HepG2 (cell line): ENCODE measurements around the gene ME3. TPM values are rescaled to one million over a fixed set of nuclear protein-coding genes. Genes with fewer than 3 reads are reported as not detected.

Experiments
- ATAC-seq: fragments of 200-7000 bp; cut with Tn5 transposase; 3 replicates; pipeline ENCODE4 v1.9.1; 2020; ENCODE audit warnings: mild to moderate bottlenecking, moderate library complexity
- BruUV-seq: library from RNA; stranded (reverse); fragments of 400-500 nt; replicated peaks from 2 replicates; lab custom pipeline; 2021; lab: Mats Ljungman, UMichigan
- CTCF ChIA-PET: fragments of 300-600 bp; formaldehyde crosslinking; extraction: SDS; loops from one replicate; lab custom pipeline; 2021; ENCODE audit warnings: low total read pairs, inconsistent platforms, low intra/inter-chr PET ratio; lab: Yijun Ruan, JAX
- POLR2A ChIA-PET: fragments of 350-600 bp; sonication (Branson Sonifier 250); formaldehyde crosslinking; loops from one replicate; lab custom pipeline; 2020; ENCODE audit warnings: antibody characterized with exemption, inconsistent platforms; lab: Yijun Ruan, JAX
- DNase-seq: peaks from one replicate; pipeline ENCODE4 v3.0.0-alpha.2; 2015; ENCODE audit warnings: low spot score
- FAIRE-seq: peaks from 3 replicates; lab custom pipeline; 2011; peaks lifted over from hg19 to GRCh38; lab: Jason Lieb, UNC
- H2AFZ ChIP-seq: one replicate; pipeline ENCODE4 v1.6.1; 2011; ENCODE audit warnings: low read length, inconsistent platforms
- H3K27ac ChIP-seq: fragments of 300-600 bp; 3 replicates; pipeline ENCODE4 v1.8.0; 2011; ENCODE audit warnings: mixed run types, mild to moderate bottlenecking, mixed read lengths, low read length, inconsistent platforms; ENCODE audit not compliant: insufficient read depth; ENCODE audit errors: extremely low read length
- H3K27me3 ChIP-seq, 2 experiments: fragments of 200-600 bp in 1 of 2; 2 replicates in 1 of 2; 3 replicates in 1 of 2; pipeline versions ENCODE4 v1.6.0 to v1.8.0; 2011; ENCODE audit warnings: low read length in 2 of 2, mild to moderate bottlenecking in 2 of 2, moderate library complexity in 2 of 2, inconsistent platforms in 1 of 2; ENCODE audit not compliant: insufficient read depth in 2 of 2, control insufficient read depth in 1 of 2
- H3K36me3 ChIP-seq, 2 experiments: fragments of 200-600 bp in 1 of 2; replicated peaks in 1 of 2; 2 replicates in 1 of 2; 3 replicates in 1 of 2; pipeline versions ENCODE4 v1.5.1 to v1.8.0; 2011; ENCODE audit warnings: low read length in 2 of 2, inconsistent platforms in 1 of 2; ENCODE audit not compliant: insufficient read depth in 2 of 2, control insufficient read depth in 1 of 2
- H3K4me1 ChIP-seq: 2 replicates; pipeline ENCODE4 v1.5.1; 2012; ENCODE audit warnings: low read length, inconsistent platforms; ENCODE audit not compliant: insufficient read depth
- H3K4me2 ChIP-seq: 2 replicates; pipeline ENCODE4 v1.6.0; 2011; ENCODE audit warnings: low read depth, low read length, inconsistent platforms
- H3K4me3 ChIP-seq, 3 experiments: fragments of 200-600 bp in 1 of 3; sonication (generic), shearing (Covaris generic) in 1 of 3; replicated peaks in 1 of 3; 2 replicates each; pipeline ENCODE4 v1.5.1; 2011 to 2016; ENCODE audit warnings: low read length in 3 of 3, inconsistent platforms in 2 of 3, low read depth in 2 of 3, mild to moderate bottlenecking in 2 of 3, control low read depth in 1 of 3, mixed read lengths in 1 of 3; ENCODE audit not compliant: insufficient read depth in 1 of 3
- H3K79me2 ChIP-seq: one replicate; pipeline ENCODE4 v1.6.1; 2011; ENCODE audit warnings: low read length, inconsistent platforms; ENCODE audit not compliant: insufficient read depth
- H3K9ac ChIP-seq: 2 replicates; pipeline ENCODE4 v1.6.0; 2011; ENCODE audit warnings: mild to moderate bottlenecking, low read depth, low read length, inconsistent platforms; ENCODE audit not compliant: insufficient read depth
- H3K9me3 ChIP-seq: 2 replicates; pipeline ENCODE4 v1.5.1; 2012; ENCODE audit warnings: mild to moderate bottlenecking, low read length
- H4K20me1 ChIP-seq: 2 replicates; pipeline ENCODE4 v1.6.0; 2011; ENCODE audit warnings: inconsistent platforms, mild to moderate bottlenecking, low read length, moderate library complexity; ENCODE audit not compliant: insufficient read depth
- BCL6 ChIP-seq: IDR thresholded peaks from 2 replicates; pipeline ENCODE4 v1.6.1; 2016; ENCODE audit warnings: missing genetic modification reagents, missing compliant biosample characterization
- BRCA1 ChIP-seq: sonication (generic); formaldehyde crosslinking; IDR thresholded peaks from 2 replicates; pipeline ENCODE4 v1.4.0; 2020; ENCODE audit warnings: missing genetic modification reagents
- FOXO4 ChIP-seq: sonication (generic); formaldehyde crosslinking; conservative IDR thresholded peaks from 2 replicates; pipeline ENCODE4 v1.8.1; 2023; ENCODE audit warnings: missing genetic modification reagents
- GFI1 ChIP-seq: sonication (generic); formaldehyde crosslinking; IDR thresholded peaks from 2 replicates; pipeline ENCODE4 v1.5.0; 2020; ENCODE audit warnings: missing genetic modification reagents, mild to moderate bottlenecking, borderline replicate concordance
- GPN1 ChIP-seq: sonication (generic); formaldehyde crosslinking; IDR thresholded peaks from 2 replicates; pipeline ENCODE4 v1.5.1; 2020; ENCODE audit warnings: missing genetic modification reagents, borderline replicate concordance
- HMG20A ChIP-seq: IDR thresholded peaks from 2 replicates; pipeline ENCODE4 v1.6.1; 2016; ENCODE audit warnings: borderline replicate concordance
- MLLT10 ChIP-seq: sonication (generic); formaldehyde crosslinking; IDR thresholded peaks from 2 replicates; pipeline ENCODE4 v1.4.0; 2020; ENCODE audit warnings: missing genetic modification reagents
- PHF20 ChIP-seq: sonication (generic); formaldehyde crosslinking; IDR thresholded peaks from 2 replicates; pipeline ENCODE4 v1.5.0; 2020; ENCODE audit warnings: mild to moderate bottlenecking, missing genetic modification reagents
- SOX13 ChIP-seq, 3 experiments: fragments of 450-650 bp in 1 of 3; sonication (generic) in 1 of 3; formaldehyde crosslinking in 1 of 3; IDR thresholded peaks in 2 of 3; conservative IDR thresholded peaks in 1 of 3; 2 replicates each; pipeline versions ENCODE4 v1.5.0 to v1.6.1; 2016 to 2020; ENCODE audit warnings: antibody characterized with exemption in 1 of 3, mild to moderate bottlenecking in 1 of 3, missing compliant biosample characterization in 1 of 3, missing genetic modification reagents in 1 of 3, moderate library complexity in 1 of 3
- ZNF235 ChIP-seq: sonication (generic); formaldehyde crosslinking; IDR thresholded peaks from 2 replicates; pipeline ENCODE4 v1.8.1; 2023; ENCODE audit warnings: mild to moderate bottlenecking, missing genetic modification reagents, borderline replicate concordance
- ZNF282 ChIP-seq: fragments of 450-650 bp; IDR thresholded peaks from 2 replicates; pipeline ENCODE4 v1.6.1; 2018; ENCODE audit not compliant: partially characterized antibody
- ZNF343 ChIP-seq: sonication (generic); formaldehyde crosslinking; IDR thresholded peaks from 2 replicates; pipeline ENCODE4 v1.4.0; 2020; ENCODE audit warnings: mild to moderate bottlenecking, missing genetic modification reagents
- ZNF557 ChIP-seq: sonication (generic); formaldehyde crosslinking; IDR thresholded peaks from 2 replicates; pipeline ENCODE4 v1.4.0; 2020; ENCODE audit warnings: missing genetic modification reagents
- WGBS: methylation state at CpG from one replicate; pipeline ENCODE4 v1.1.6; 2017; ENCODE audit warnings: low lambda C conversion rate; 5-methylcytosine and 5-hydroxymethylcytosine counted together
- in situ Hi-C: cut with HindIII; loops from 2 replicates; pipeline ENCODE4 v1.10.0; 2017; ENCODE audit warnings: low pct_unique_long_range_greater_than_20kb; ENCODE audit not compliant: extremely low pct_ligation_motif_present
- intact Hi-C: fragments of 100-400 bp; cut with micrococcal nuclease; formaldehyde crosslinking; loops from one replicate; pipeline ENCODE4 v1.10.0; 2022; ENCODE audit not compliant: unreplicated experiment
- polyA plus RNA-seq, 8 experiments: library from polyadenylated mRNA; depleted of rRNA in 3 of 8; stranded (reverse) in 7 of 8; unstranded in 1 of 8; fragments of >200 nt; fragmentation: Illumina TruSeq in 4 of 8; extraction: Trizol in 4 of 8; gene quantifications; 2 replicates each; pipeline versions ENCODE4 v1.2.1 to v1.2.3, GENCODE V29; 2011 to 2016; ENCODE audit warnings: low read depth in 4 of 8, missing spikeins in 1 of 8, mixed read lengths in 1 of 8; ENCODE audit not compliant: insufficient read depth in 1 of 8
- total RNA-seq, 5 experiments: library from RNA; depleted of rRNA; stranded (reverse); fragments of >200 nt; fragmentation: Illumina TruSeq; extraction: Trizol; gene quantifications; 2 replicates each; pipeline ENCODE4 v1.2.3, GENCODE V29; 2016; ENCODE audit warnings: low read depth in 1 of 5
- TF ChIP-seq, protein P1 (sequence below): sonication (generic); formaldehyde crosslinking; IDR thresholded peaks from 2 replicates; pipeline ENCODE4 v1.4.0; 2020; ENCODE audit warnings: missing genetic modification reagents

The ME3 gene
- total and polyA plus RNA-seq, 2 of the 13 experiments (the other 11 are each of a cell fraction or from before 2014, with no cell fraction given) = not detected

DNA sequence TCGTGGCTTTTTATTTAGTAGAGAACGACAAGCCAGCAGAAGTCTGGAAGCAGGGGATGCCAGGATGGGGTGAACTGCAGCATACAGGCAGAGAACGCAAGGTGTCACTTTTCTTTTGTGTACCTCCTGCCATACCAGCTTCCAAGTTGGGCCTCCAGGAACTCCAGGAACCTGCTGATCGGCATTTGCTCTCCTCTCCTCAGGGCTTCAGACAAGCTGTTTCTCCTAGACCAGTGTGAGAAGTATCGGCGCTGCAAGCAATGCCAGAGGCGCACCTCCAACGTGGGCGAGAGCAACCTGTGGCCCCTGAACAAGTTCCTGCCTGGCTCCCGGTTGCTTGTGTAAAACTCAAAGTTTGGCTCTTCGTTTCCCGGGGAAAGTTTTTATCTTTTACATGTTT is 250.0 kb downstream of the ME3 start:
- ChIA-PET CTCF (no interaction called here), POLR2A (no interaction called here)
- WGBS = 59% methylated on average over 11 of the region's 12 CpGs
- Histone ChIP-seq H3K27me3 (no peaks in the 10 kb centered on the region), H3K79me2 (no peaks in the 10 kb centered on the region), H3K36me3 (no peaks in the 10 kb centered on the region), H3K9ac (no peak overlapping the region), H3K27ac (no peak overlapping the region), H3K4me3 (no peak overlapping the region), H4K20me1 (no peaks in the 10 kb centered on the region), H3K9me3 (no peaks in the 10 kb centered on the region), H3K4me1 (no peaks in the 10 kb centered on the region), H3K4me2 (no peak overlapping the region), H2AFZ (no peak overlapping the region)
- BruUV-seq = no TSS peak
- in situ Hi-C loops = no loop called here
- ATAC-seq (no peak), FAIRE-seq (no peak), DNase-seq (no peak)
- TF ChIP-seq PHF20 (CRISPR knock-in tag) = no peak
- TF ChIP-seq GPN1 = no peak
- TF ChIP-seq, protein P1, sequence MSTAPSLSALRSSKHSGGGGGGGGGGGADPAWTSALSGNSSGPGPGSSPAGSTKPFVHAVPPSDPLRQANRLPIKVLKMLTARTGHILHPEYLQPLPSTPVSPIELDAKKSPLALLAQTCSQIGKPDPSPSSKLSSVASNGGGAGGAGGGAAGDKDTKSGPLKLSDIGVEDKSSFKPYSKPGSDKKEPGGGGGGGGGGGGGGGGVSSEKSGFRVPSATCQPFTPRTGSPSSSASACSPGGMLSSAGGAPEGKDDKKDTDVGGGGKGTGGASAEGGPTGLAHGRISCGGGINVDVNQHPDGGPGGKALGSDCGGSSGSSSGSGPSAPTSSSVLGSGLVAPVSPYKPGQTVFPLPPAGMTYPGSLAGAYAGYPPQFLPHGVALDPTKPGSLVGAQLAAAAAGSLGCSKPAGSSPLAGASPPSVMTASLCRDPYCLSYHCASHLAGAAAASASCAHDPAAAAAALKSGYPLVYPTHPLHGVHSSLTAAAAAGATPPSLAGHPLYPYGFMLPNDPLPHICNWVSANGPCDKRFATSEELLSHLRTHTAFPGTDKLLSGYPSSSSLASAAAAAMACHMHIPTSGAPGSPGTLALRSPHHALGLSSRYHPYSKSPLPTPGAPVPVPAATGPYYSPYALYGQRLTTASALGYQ (CRISPR knock-in tag) = no peak
- TF ChIP-seq FOXO4 (CRISPR knock-in tag) = no peak
- TF ChIP-seq ZNF343 (CRISPR knock-in tag) = no peak
- no peak for TF ChIP-seq ZNF282
- no peak for TF ChIP-seq BRCA1
- TF ChIP-seq HMG20A (CRISPR knock-in tag) = no peak
- TF ChIP-seq GFI1 (CRISPR knock-in tag) = no peak
- no peak for TF ChIP-seq MLLT10 (CRISPR knock-in tag)
- no peak for TF ChIP-seq BCL6 (CRISPR knock-in tag)
- TF ChIP-seq ZNF557 (CRISPR knock-in tag) = no peak
- no peak for TF ChIP-seq SOX13 (IDR thresholded peaks at IDR 0.05)
- TF ChIP-seq SOX13 (CRISPR knock-in tag; conservative IDR thresholded peaks at IDR 0.05 in 1 of 2, IDR thresholded peaks at IDR 0.05 in 1 of 2) = no peak
- no peak for TF ChIP-seq ZNF235 (CRISPR knock-in tag)
- intact Hi-C loops = no loop called here
